ENCODE data around the gene PUDP.

- TF ChIP-seq CTCF (IDR thresholded peaks at IDR 0.05; ENCODE audit: low read depth, low read length, poor library complexity, severe bottlenecking), result peak; percentile 10
- TF ChIP-seq EZH2phosphoT487 (IDR thresholded peaks at IDR 0.05; ENCODE audit: borderline replicate concordance, low read length), result no peak
These were observed at the start of gene PUDP for GRCh38 chrX:7147978-7148854.

Data from DOHH2 (cell line).